HepG2 (cell line): ENCODE results near the gene FAM117B. TPM values are rescaled to one million over a fixed set of nuclear protein-coding genes. Genes with fewer than 3 reads are reported as not detected.

Source experiments
- ARID2 ChIP-seq: sonication (generic); formaldehyde crosslinking; IDR thresholded peaks from 2 replicates; pipeline ENCODE4 v1.8.1; 2022; ENCODE audit warnings: mild to moderate bottlenecking, missing genetic modification reagents, borderline replicate concordance
- HNF1B ChIP-seq: sonication (generic); formaldehyde crosslinking; IDR thresholded peaks from 2 replicates; pipeline ENCODE4 v1.5.1; 2020; ENCODE audit warnings: mild to moderate bottlenecking, moderate library complexity, missing genetic modification reagents
- MTA3 ChIP-seq: sonication (generic); formaldehyde crosslinking; IDR thresholded peaks from 2 replicates; pipeline ENCODE4 v1.4.0; 2020; ENCODE audit warnings: missing genetic modification reagents
- POLR2AphosphoS2 ChIP-seq: IDR thresholded peaks from 2 replicates; pipeline ENCODE4 v1.6.1; 2011; ENCODE audit warnings: low read depth, low read length, improper control_type of control experiment
- TARDBP ChIP-seq: sonication (generic); formaldehyde crosslinking; IDR thresholded peaks from 2 replicates; pipeline ENCODE4 v1.8.0; 2022; ENCODE audit warnings: mild to moderate bottlenecking, missing genetic modification reagents
- TCF7 ChIP-seq: sonication (generic); IDR thresholded peaks from 2 replicates; pipeline ENCODE4 v1.6.1; 2016; ENCODE audit warnings: antibody characterized with exemption, low read depth
- TEAD3 ChIP-seq: optimal IDR thresholded peaks from 2 replicates; pipeline ENCODE3; 2016; ENCODE audit warnings: borderline replicate concordance
- ZNF350 ChIP-seq: sonication (generic); formaldehyde crosslinking; IDR thresholded peaks from 2 replicates; pipeline ENCODE4 v1.4.0; 2020; ENCODE audit warnings: mild to moderate bottlenecking, low read depth, missing genetic modification reagents, borderline replicate concordance
- ZNF792 ChIP-seq: IDR thresholded peaks from 2 replicates; pipeline ENCODE4 v1.6.1; 2016
- polyA plus RNA-seq, 8 experiments: library from polyadenylated mRNA; depleted of rRNA in 3 of 8; stranded (reverse) in 7 of 8; unstranded in 1 of 8; fragments of >200 nt; fragmentation: Illumina TruSeq in 4 of 8; extraction: Trizol in 4 of 8; gene quantifications; 2 replicates each; pipeline versions ENCODE4 v1.2.1 to v1.2.3, GENCODE V29; 2011 to 2016; ENCODE audit warnings: low read depth in 4 of 8, missing spikeins in 1 of 8, mixed read lengths in 1 of 8; ENCODE audit not compliant: insufficient read depth in 1 of 8
- total RNA-seq, 5 experiments: library from RNA; depleted of rRNA; stranded (reverse); fragments of >200 nt; fragmentation: Illumina TruSeq; extraction: Trizol; gene quantifications; 2 replicates each; pipeline ENCODE4 v1.2.3, GENCODE V29; 2016; ENCODE audit warnings: low read depth in 1 of 5
- TF ChIP-seq, protein P1 (sequence below): IDR thresholded peaks from 2 replicates; pipeline ENCODE4 v1.6.1; 2016; ENCODE audit warnings: missing genetic modification reagents, missing compliant biosample characterization

Gene FAM117B
- total and polyA plus RNA-seq, 2 of the 13 experiments (the other 11 are each of a cell fraction or from before 2014, with no cell fraction given) = 5.8 to 11.0 TPM

- TF ChIP-seq HNF1B (peak; percentile 90), TEAD3 (peak; percentile 74), TCF7 (0 out of 2 replicates have a peak, but pooled peaks have one; percentile 12), ZNF792 (CRISPR knock-in tag) (peak; percentile 58; the same call in 1 of the 2 replicates), MTA3 (CRISPR knock-in tag) (no peak), POLR2AphosphoS2 (no peak), TARDBP (CRISPR knock-in tag) (peak; percentile 74; the same call in 1 of the 2 replicates), ZNF350 (peak; percentile 57), ARID2 (CRISPR knock-in tag) (0 out of 2 replicates have a peak, but pooled peaks have one; percentile 25)
- TF ChIP-seq, protein P1, sequence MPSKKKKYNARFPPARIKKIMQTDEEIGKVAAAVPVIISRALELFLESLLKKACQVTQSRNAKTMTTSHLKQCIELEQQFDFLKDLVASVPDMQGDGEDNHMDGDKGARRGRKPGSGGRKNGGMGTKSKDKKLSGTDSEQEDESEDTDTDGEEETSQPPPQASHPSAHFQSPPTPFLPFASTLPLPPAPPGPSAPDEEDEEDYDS = 0 out of 2 replicates have a peak, but pooled peaks have one; percentile 35
Observed at GRCh38 chr2:202588647-202589581, 45.9 kb upstream of the FAM117B start (continued).
